Measurements from ENCODE around the gene HGD. TPM values are rescaled to one million over a fixed set of nuclear protein-coding genes. Genes with fewer than 3 reads are reported as not detected.
"Not testable (repeated sequence)": the region's sequence is repeated elsewhere in the genome, so short reads cannot be mapped to it uniquely, and the experiment has no call there.

HGD gene
- total RNA-seq, 2 experiments from 2014 or later: 0.10 to 0.55 TPM

- H3K27me3 Mint-ChIP-seq: no peaks in the 10 kb centered on the region
- H3K4me3 Mint-ChIP-seq: no peak overlapping the region
- peaks cover 7% of the 10 kb centered on the region for H3K36me3 Mint-ChIP-seq (ENCODE audit: low read depth)
- no peaks in the 10 kb centered on the region for H3K9me3 Mint-ChIP-seq
- CTCF ChIA-PET: no interaction called here
- POLR2A ChIA-PET: no interaction called here
- no peak for DNase-seq
- no peak overlapping the region for H3K27ac Mint-ChIP-seq
- H3K4me1 Mint-ChIP-seq: no peaks in the 10 kb centered on the region
Measured at GRCh38 chr3:120689395-120689794, 7.4 kb upstream of the HGD start.

- POLR2A ChIA-PET: no interaction called here
Measured at GRCh38 chr3:120688121-120688520, 6.1 kb upstream of the HGD start.

GRCh38 chr3:120685411-120685810 lies 3.4 kb upstream of the HGD start:
- CTCF ChIA-PET: no interaction called here
- Mint-ChIP-seq H3K27me3 (no peaks in the 10 kb centered on the region), H3K36me3 (ENCODE audit: low read depth) (no peaks in the 10 kb centered on the region)

More at GRCh38 chr3:120688121-120688520, 6.1 kb upstream of the HGD start:
- H3K9me3 Mint-ChIP-seq: no peaks in the 10 kb centered on the region
- no peak overlapping the region for H3K4me3 Mint-ChIP-seq
- DNase-seq: no peak
- no peaks in the 10 kb centered on the region for H3K4me1 Mint-ChIP-seq
- H3K36me3 Mint-ChIP-seq (ENCODE audit: low read depth): peaks cover 7% of the 10 kb centered on the region
- no peaks in the 10 kb centered on the region for H3K27me3 Mint-ChIP-seq
- no peak overlapping the region for H3K27ac Mint-ChIP-seq
- CTCF ChIA-PET: interaction anchor here (0.6 to 1.2 kb wide), 2 partner anchors 9 to 60 kb away, joined by 3 read pairs; no protein-coding TSS in a partner anchor

GRCh38 chr3:120684896-120685295 lies 2.9 kb upstream of the HGD start:
- Mint-ChIP-seq H3K27ac (no peak overlapping the region), H3K9me3 (no peaks in the 10 kb centered on the region), H3K27me3 (no peaks in the 10 kb centered on the region), H3K4me1 (no peaks in the 10 kb centered on the region), H3K4me3 (no peak overlapping the region), H3K36me3 (ENCODE audit: low read depth) (no peaks in the 10 kb centered on the region)
- POLR2A ChIA-PET: no interaction called here
- DNase-seq: no peak
- CTCF ChIA-PET: no interaction called here

More at GRCh38 chr3:120685411-120685810, 3.4 kb upstream of the HGD start:
- Mint-ChIP-seq H3K4me1 (no peaks in the 10 kb centered on the region), H3K9me3 (no peaks in the 10 kb centered on the region), H3K4me3 (no peak overlapping the region), H3K27ac (no peak overlapping the region)
- DNase-seq: no peak
- POLR2A ChIA-PET: no interaction called here

- Mint-ChIP-seq H3K36me3 (ENCODE audit: low read depth) (no peaks in the 10 kb centered on the region), H3K27ac (no peak overlapping the region), H3K4me3 (no peak overlapping the region), H3K9me3 (no peaks in the 10 kb centered on the region), H3K4me1 (peaks cover 3% of the 10 kb centered on the region), H3K27me3 (no peaks in the 10 kb centered on the region)
- ChIA-PET POLR2A (no interaction called here), CTCF (no interaction called here)
- no peak for DNase-seq
Measured at GRCh38 chr3:120683671-120684301, 1.7 kb upstream of the HGD start.

- H3K4me1 Mint-ChIP-seq: peaks cover 8% of the 10 kb centered on the region
- H3K27me3 Mint-ChIP-seq: no peaks in the 10 kb centered on the region
- no peak for DNase-seq
- ChIA-PET CTCF (interaction anchor here (1.1 kb wide), 1 partner anchor 17 kb away, joined by 5 read pairs; no protein-coding TSS in a partner anchor), POLR2A (no interaction called here)
- no peak overlapping the region for H3K4me3 Mint-ChIP-seq
- no peaks in the 10 kb centered on the region for H3K9me3 Mint-ChIP-seq
- no peaks in the 10 kb centered on the region for H3K36me3 Mint-ChIP-seq (ENCODE audit: low read depth)
- H3K27ac Mint-ChIP-seq: no peak overlapping the region
Measured at GRCh38 chr3:120683213-120683612, 1.2 kb upstream of the HGD start.

GRCh38 chr3:120681506-120682038 lies 467 bp downstream of the HGD start:
- Mint-ChIP-seq H3K9me3 (peaks cover 5% of the 10 kb centered on the region), H3K4me3 (no peak overlapping the region), H3K27ac (no peak overlapping the region), H3K27me3 (peaks cover 2% of the 10 kb centered on the region), H3K4me1 (peaks cover 8% of the 10 kb centered on the region), H3K36me3 (ENCODE audit: low read depth) (peaks cover 2% of the 10 kb centered on the region)
- ChIA-PET CTCF (no interaction called here), POLR2A (no interaction called here)
- DNase-seq: no peak

GRCh38 chr3:120681018-120681417 lies 1.0 kb downstream of the HGD start:
- Mint-ChIP-seq H3K9me3 (peaks cover 7% of the 10 kb centered on the region), H3K27ac (no peak overlapping the region), H3K4me3 (no peak overlapping the region), H3K27me3 (peaks cover 2% of the 10 kb centered on the region), H3K36me3 (ENCODE audit: low read depth) (peaks cover 2% of the 10 kb centered on the region), H3K4me1 (peaks cover 8% of the 10 kb centered on the region)
- no peak for DNase-seq
- ChIA-PET CTCF (no interaction called here), POLR2A (no interaction called here)

GRCh38 chr3:120680193-120680894 lies 1.7 kb downstream of the HGD start:
- Mint-ChIP-seq H3K4me1 (peaks cover 8% of the 10 kb centered on the region), H3K27me3 (peaks cover 2% of the 10 kb centered on the region), H3K4me3 (no peak overlapping the region), H3K9me3 (peaks cover 7% of the 10 kb centered on the region), H3K36me3 (ENCODE audit: low read depth) (peaks cover 2% of the 10 kb centered on the region), H3K27ac (no peak overlapping the region)
- ChIA-PET CTCF (no interaction called here), POLR2A (no interaction called here)
- DNase-seq: no peak

GRCh38 chr3:120678984-120679383 lies 3.1 kb downstream of the HGD start:
- no peak for DNase-seq
- ChIA-PET CTCF (interaction anchor here (0.7 to 1.0 kb wide), 2 partner anchors 9 to 13 kb away, joined by 3 read pairs; no protein-coding TSS in a partner anchor), POLR2A (interaction anchor here (0.7 kb wide), 1 partner anchor 24 kb away, joined by 4 read pairs; no protein-coding TSS in a partner anchor)
- H3K4me3 Mint-ChIP-seq: no peak overlapping the region
- peaks cover 2% of the 10 kb centered on the region for H3K27me3 Mint-ChIP-seq
- no peak overlapping the region for H3K27ac Mint-ChIP-seq
- peaks cover 7% of the 10 kb centered on the region for H3K9me3 Mint-ChIP-seq
- peaks cover 2% of the 10 kb centered on the region for H3K36me3 Mint-ChIP-seq (ENCODE audit: low read depth)
- peaks cover 8% of the 10 kb centered on the region for H3K4me1 Mint-ChIP-seq

GRCh38 chr3:120678331-120678947 lies 3.6 kb downstream of the HGD start:
- CTCF ChIA-PET: interaction anchor here (0.7 to 1.0 kb wide), 2 partner anchors 9 to 14 kb away, joined by 3 read pairs; no protein-coding TSS in a partner anchor
- Mint-ChIP-seq H3K27me3 (peaks cover 2% of the 10 kb centered on the region), H3K27ac (no peak overlapping the region)

GRCh38 chr3:120677193-120677592 lies 4.8 kb downstream of the HGD start:
- H3K9me3 Mint-ChIP-seq; POLR2A ChIA-PET; DNase-seq; H3K4me3 Mint-ChIP-seq; CTCF ChIA-PET; H3K4me1 Mint-ChIP-seq; H3K27me3 Mint-ChIP-seq; H3K27ac Mint-ChIP-seq; H3K36me3 Mint-ChIP-seq (ENCODE audit: low read depth): not testable (repeated sequence)

More at GRCh38 chr3:120678331-120678947, 3.6 kb downstream of the HGD start:
- H3K9me3 Mint-ChIP-seq: peaks cover 7% of the 10 kb centered on the region
- peaks cover 2% of the 10 kb centered on the region for H3K36me3 Mint-ChIP-seq (ENCODE audit: low read depth)
- peaks cover 8% of the 10 kb centered on the region for H3K4me1 Mint-ChIP-seq
- no peak overlapping the region for H3K4me3 Mint-ChIP-seq
- POLR2A ChIA-PET: interaction anchor here (0.6 to 0.7 kb wide), 2 partner anchors 25 to 106 kb away, joined by 3 to 4 read pairs; no protein-coding TSS in a partner anchor
- DNase-seq: no peak

GRCh38 chr3:120673116-120673515 lies 8.9 kb downstream of the HGD start:
- Mint-ChIP-seq H3K9me3 (peaks cover 7% of the 10 kb centered on the region), H3K27ac (no peak overlapping the region), H3K36me3 (ENCODE audit: low read depth) (peaks cover 2% of the 10 kb centered on the region), H3K4me3 (no peak overlapping the region), H3K27me3 (peaks cover 2% of the 10 kb centered on the region), H3K4me1 (no peaks in the 10 kb centered on the region)
- no peak for DNase-seq
- POLR2A ChIA-PET: no interaction called here
- CTCF ChIA-PET: no interaction called here
